Measurements from ENCODE around the gene NPY1R. TPM values are rescaled to one million over a fixed set of nuclear protein-coding genes. Genes with fewer than 3 reads are reported as not detected.

NPY1R gene
- total and polyA plus RNA-seq, 4 donors: 11.6 to 24.4 (median 13.0) TPM

DNA sequence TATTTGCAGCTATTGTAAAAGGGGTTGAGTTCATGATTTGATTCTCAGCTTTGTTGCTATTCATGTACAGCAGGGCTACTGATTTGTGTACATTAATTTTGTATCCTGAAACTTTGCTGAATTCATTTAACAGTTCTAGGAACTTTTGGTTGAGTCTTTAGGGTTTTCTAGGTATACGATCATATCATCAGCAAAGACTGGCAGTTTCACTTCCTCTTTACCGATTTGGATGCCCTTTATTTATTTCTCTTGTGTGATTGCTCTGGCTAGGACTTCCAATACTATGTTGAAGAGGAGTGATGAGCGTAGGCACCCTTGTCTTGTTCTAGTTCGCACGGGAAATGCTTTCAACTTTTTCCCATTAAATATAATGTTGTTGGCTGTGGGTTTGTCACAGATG, 48.1 kb downstream of the NPY1R start:
- 100% methylated on average over 1 of the region's 5 CpGs for WGBS (ENCODE audit: insufficient coverage)
- no peaks in the 10 kb centered on the region for H3K27me3 ChIP-seq (ENCODE audit: control insufficient read depth, insufficient read depth, low read length)
- no peak for DNase-seq (ENCODE audit: low read depth in 4 of 6, low spot score in 6 of 6)
- H3K9me3 ChIP-seq (ENCODE audit: control insufficient read depth, insufficient read depth, low read length): no peaks in the 10 kb centered on the region
- no peak overlapping the region for H3K27ac ChIP-seq (ENCODE audit: low read depth, low read length)
- H3K4me3 ChIP-seq (ENCODE audit: low read depth, low read length): no peak overlapping the region
- H3K36me3 ChIP-seq (ENCODE audit: control insufficient read depth, insufficient read depth, low read length): no peaks in the 10 kb centered on the region
- no peaks in the 10 kb centered on the region for H3K4me1 ChIP-seq (ENCODE audit: control insufficient read depth, insufficient read depth, low read length)

DNA sequence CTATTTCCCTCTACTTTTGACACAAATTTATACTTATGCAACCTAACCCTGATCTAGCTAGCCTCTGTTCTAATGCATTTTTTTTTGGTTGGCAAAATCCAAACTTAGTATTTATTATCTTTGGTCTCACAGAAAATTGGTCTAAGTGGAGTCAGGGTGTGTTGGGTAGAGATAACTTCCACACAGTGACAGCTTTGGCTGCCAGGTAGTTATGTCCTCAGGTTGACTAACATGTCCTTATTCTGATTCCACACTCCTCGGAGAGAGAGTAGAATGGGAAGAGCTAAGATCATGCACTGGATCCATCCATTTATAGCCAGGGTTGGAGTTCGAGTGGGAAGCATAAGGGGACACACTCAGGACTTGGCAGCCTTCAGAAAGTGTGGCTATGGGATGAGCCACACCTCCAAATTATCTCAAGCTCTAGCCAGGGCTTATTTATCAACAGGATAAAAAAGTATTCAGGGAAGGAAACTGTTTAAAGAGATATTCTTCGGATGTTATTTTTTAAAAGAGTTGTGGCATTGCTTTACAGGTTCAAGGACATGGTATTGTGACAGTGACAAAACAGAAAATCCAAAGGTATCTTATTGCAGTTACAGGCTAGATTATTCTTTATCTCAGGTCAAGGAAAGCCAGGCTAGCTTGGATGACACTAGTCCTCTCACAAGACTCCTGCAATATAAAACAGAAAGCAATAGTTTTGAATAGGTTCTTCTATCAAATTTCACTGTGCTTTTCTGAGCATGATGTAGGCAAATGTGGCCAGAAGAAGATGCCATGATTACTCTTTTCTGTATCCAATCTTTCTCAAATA, 51.5 kb downstream of the NPY1R start:
- H3K4me1 ChIP-seq (ENCODE audit: control insufficient read depth, insufficient read depth, low read length): no peaks in the 10 kb centered on the region
- no CpG with 5 or more reads among the region's 3 CpGs for WGBS (ENCODE audit: insufficient coverage)

DNA sequence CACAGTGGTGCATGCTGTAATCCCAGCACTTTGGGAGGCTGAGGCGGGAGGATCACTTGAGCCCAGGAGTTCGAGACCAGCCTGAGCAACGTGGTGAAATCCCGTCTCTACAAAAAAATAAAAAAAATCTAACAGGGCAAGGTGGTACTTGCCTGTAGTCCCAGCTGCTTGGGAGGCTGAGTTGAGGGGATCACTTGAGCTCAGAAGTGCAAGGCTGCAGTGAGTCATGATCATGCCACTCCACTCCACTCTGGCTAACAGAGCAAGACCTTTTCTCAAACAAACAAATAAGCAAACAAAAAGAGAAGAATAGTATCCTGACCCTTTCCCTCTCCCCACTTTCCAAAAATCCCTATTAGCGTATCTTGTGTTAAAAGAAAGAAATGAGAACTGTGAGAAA, 52.7 kb downstream of the NPY1R start:
- Histone ChIP-seq H3K4me3 (ENCODE audit: low read depth, low read length) (no peak overlapping the region), H3K27me3 (ENCODE audit: control insufficient read depth, insufficient read depth, low read length) (no peaks in the 10 kb centered on the region), H3K4me1 (ENCODE audit: control insufficient read depth, insufficient read depth, low read length) (no peaks in the 10 kb centered on the region), H3K36me3 (ENCODE audit: control insufficient read depth, insufficient read depth, low read length) (no peaks in the 10 kb centered on the region), H3K9me3 (ENCODE audit: control insufficient read depth, insufficient read depth, low read length) (no peaks in the 10 kb centered on the region), H3K27ac (ENCODE audit: low read depth, low read length) (no peak overlapping the region)
- WGBS (ENCODE audit: insufficient coverage): no CpG with 5 or more reads among the region's 5 CpGs
- DNase-seq (ENCODE audit: low read depth in 4 of 6, low spot score in 6 of 6): no peak

More for the DNA sequence above, 51.5 kb downstream of the NPY1R start:
- Histone ChIP-seq H3K9me3 (ENCODE audit: control insufficient read depth, insufficient read depth, low read length) (no peaks in the 10 kb centered on the region), H3K36me3 (ENCODE audit: control insufficient read depth, insufficient read depth, low read length) (no peaks in the 10 kb centered on the region), H3K27me3 (ENCODE audit: control insufficient read depth, insufficient read depth, low read length) (no peaks in the 10 kb centered on the region), H3K27ac (ENCODE audit: low read depth, low read length) (no peak overlapping the region), H3K4me3 (ENCODE audit: low read depth, low read length) (no peak overlapping the region)
- DNase-seq (ENCODE audit: low read depth in 4 of 6, low spot score in 6 of 6): no peak

DNA sequence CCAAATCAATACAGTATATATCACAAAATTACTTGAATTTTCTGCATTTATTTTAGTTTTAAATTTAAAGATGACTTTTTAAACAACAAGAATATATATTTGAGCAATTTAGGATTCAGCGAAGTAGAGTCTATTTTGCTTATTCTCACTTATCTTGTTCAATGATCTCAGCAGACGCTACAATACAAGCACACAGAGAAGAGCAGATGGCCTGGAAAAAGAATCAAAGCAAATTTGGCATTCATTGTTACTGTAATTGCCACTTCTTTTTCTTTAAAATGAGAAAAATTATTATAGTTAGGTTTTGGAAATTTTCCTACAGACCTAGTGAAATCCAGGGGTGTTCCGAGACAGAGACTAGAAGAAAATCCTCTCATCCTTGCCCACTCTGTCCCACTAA, 57.5 kb downstream of the NPY1R start:
- H3K27ac ChIP-seq (ENCODE audit: low read depth, low read length): no peak overlapping the region
- DNase-seq (ENCODE audit: low read depth in 4 of 6, low spot score in 6 of 6): peak in 2 of 6 donors; percentile 35 to 81
- no peak overlapping the region for H3K4me3 ChIP-seq (ENCODE audit: low read depth, low read length)
- no CpG with 5 or more reads among the region's 3 CpGs for WGBS (ENCODE audit: insufficient coverage)
- H3K27me3 ChIP-seq (ENCODE audit: control insufficient read depth, insufficient read depth, low read length): no peaks in the 10 kb centered on the region
- H3K9me3 ChIP-seq (ENCODE audit: control insufficient read depth, insufficient read depth, low read length): no peaks in the 10 kb centered on the region
- no peaks in the 10 kb centered on the region for H3K4me1 ChIP-seq (ENCODE audit: control insufficient read depth, insufficient read depth, low read length)
- H3K36me3 ChIP-seq (ENCODE audit: control insufficient read depth, insufficient read depth, low read length): no peaks in the 10 kb centered on the region

Other genes starting within 250 kb of the NPY1R start
- 10 to 100 TPM; 11.4 to 19.5 TPM for gene NAF1, start 165.7 kb downstream of the NPY1R start, total RNA-seq
- gene NAF1, start 165.7 kb downstream of the NPY1R start, polyA plus RNA-seq (ENCODE audit: insufficient read length in 2 of 2): 10 to 100 TPM; 14.4 to 16.2 TPM
- gene NPY5R, start 11.3 kb upstream of the NPY1R start, total RNA-seq: 10 to 100 TPM in 1 of 2 donors, 1 to 10 TPM in 1; 5.1 to 11.8 TPM
- 1 to 10 TPM; 7.4 to 9.9 TPM for gene NPY5R, start 11.3 kb upstream of the NPY1R start, polyA plus RNA-seq (ENCODE audit: insufficient read length in 2 of 2)
- gene TKTL2, start 141.2 kb upstream of the NPY1R start, total RNA-seq: under 1 TPM; 0.17 to 0.59 TPM
- under 1 TPM; 0.19 to 0.39 TPM for gene TKTL2, start 141.2 kb upstream of the NPY1R start, polyA plus RNA-seq (ENCODE audit: insufficient read length in 2 of 2)
- gene TMA16, start 162.1 kb upstream of the NPY1R start, total RNA-seq: 10 to 100 TPM; 15.6 to 24.6 TPM
- gene TMA16, start 162.1 kb upstream of the NPY1R start, polyA plus RNA-seq (ENCODE audit: insufficient read length in 2 of 2): 10 to 100 TPM; 13.3 to 18.1 TPM